ENCODE results near the gene ZNF32. TPM values are rescaled to one million over a fixed set of nuclear protein-coding genes. Genes with fewer than 3 reads are reported as not detected.

The ZNF32 gene
- total RNA-seq, 1 experiment from 2014 or later = 13.0 TPM

GRCh38 chr10:43619368-43619767 lies 29.3 kb downstream of the ZNF32 start:
- intact Hi-C loops (cut with micrococcal nuclease) = no loop called here
- H3K36me3 Mint-ChIP-seq (ENCODE audit: insufficient read depth, unreplicated experiment) = peaks cover 25% of the 10 kb centered on the region
- H3K27ac Mint-ChIP-seq (ENCODE audit: low read depth, unreplicated experiment) = no peak overlapping the region
- ChIA-PET CTCF (no interaction called here), POLR2A (no interaction called here)
- peaks cover 10% of the 10 kb centered on the region for H3K4me1 Mint-ChIP-seq (ENCODE audit: insufficient read depth, unreplicated experiment)
- H3K9me3 Mint-ChIP-seq (ENCODE audit: unreplicated experiment) = peaks cover 23% of the 10 kb centered on the region
- no peaks in the 10 kb centered on the region for H3K27me3 Mint-ChIP-seq (ENCODE audit: insufficient read depth, unreplicated experiment)
- no peak overlapping the region for H3K4me3 Mint-ChIP-seq (ENCODE audit: unreplicated experiment)
- BruUV-seq (replicated peaks) = no TSS peak
- TF ChIP-seq, protein P1, sequence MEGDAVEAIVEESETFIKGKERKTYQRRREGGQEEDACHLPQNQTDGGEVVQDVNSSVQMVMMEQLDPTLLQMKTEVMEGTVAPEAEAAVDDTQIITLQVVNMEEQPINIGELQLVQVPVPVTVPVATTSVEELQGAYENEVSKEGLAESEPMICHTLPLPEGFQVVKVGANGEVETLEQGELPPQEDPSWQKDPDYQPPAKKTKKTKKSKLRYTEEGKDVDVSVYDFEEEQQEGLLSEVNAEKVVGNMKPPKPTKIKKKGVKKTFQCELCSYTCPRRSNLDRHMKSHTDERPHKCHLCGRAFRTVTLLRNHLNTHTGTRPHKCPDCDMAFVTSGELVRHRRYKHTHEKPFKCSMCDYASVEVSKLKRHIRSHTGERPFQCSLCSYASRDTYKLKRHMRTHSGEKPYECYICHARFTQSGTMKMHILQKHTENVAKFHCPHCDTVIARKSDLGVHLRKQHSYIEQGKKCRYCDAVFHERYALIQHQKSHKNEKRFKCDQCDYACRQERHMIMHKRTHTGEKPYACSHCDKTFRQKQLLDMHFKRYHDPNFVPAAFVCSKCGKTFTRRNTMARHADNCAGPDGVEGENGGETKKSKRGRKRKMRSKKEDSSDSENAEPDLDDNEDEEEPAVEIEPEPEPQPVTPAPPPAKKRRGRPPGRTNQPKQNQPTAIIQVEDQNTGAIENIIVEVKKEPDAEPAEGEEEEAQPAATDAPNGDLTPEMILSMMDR (IDR thresholded peaks at IDR 0.05; ENCODE audit: unreplicated experiment) = no peak
- DNase-seq (ENCODE audit: unreplicated experiment) = no peak

- intact Hi-C loops (cut with micrococcal nuclease) = no loop called here
- DNase-seq (ENCODE audit: unreplicated experiment) = no peak
- Mint-ChIP-seq H3K27me3 (ENCODE audit: insufficient read depth, unreplicated experiment) (no peaks in the 10 kb centered on the region), H3K9me3 (ENCODE audit: unreplicated experiment) (peaks cover 23% of the 10 kb centered on the region), H3K36me3 (ENCODE audit: insufficient read depth, unreplicated experiment) (peaks cover 48% of the 10 kb centered on the region), H3K27ac (ENCODE audit: low read depth, unreplicated experiment) (no peak overlapping the region), H3K4me3 (ENCODE audit: unreplicated experiment) (no peak overlapping the region), H3K4me1 (ENCODE audit: insufficient read depth, unreplicated experiment) (peaks cover 7% of the 10 kb centered on the region)
- CTCF ChIA-PET = interaction anchor here (0.6 kb wide), 1 partner anchor 404 kb away, joined by 4 read pairs; no protein-coding TSS in a partner anchor
- TSS peak; percentile 6 for BruUV-seq (replicated peaks)
- TF ChIP-seq, protein P1 (IDR thresholded peaks at IDR 0.05; ENCODE audit: unreplicated experiment) = no peak
- POLR2A ChIA-PET = interaction anchor here (0.6 to 0.7 kb wide), 2 partner anchors 25 to 450 kb away, joined by 3 to 5 read pairs; no protein-coding TSS in a partner anchor
Measured at GRCh38 chr10:43616697-43617370, 31.8 kb downstream of the ZNF32 start.

DNA sequence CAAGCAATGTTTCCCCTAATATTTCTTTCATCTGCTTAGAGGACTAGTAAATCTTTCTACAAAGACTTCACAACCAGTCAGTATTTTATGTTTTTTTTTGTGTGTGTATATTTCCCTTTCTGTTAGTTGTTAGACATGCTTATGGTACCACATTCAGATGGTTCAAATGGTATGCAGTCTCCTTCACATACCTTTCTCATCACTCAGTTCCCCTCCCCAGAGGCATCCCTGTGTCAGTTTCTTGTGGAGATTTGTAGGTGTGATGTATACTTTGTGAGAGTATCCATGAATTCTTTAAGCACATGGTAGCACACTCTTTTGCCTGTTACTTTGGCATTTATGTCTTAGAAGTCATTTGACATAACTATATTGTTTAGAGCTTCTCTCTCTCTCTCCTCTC lies 38.0 kb downstream of the ZNF32 start:
- H3K9me3 Mint-ChIP-seq (ENCODE audit: unreplicated experiment) = peaks cover 22% of the 10 kb centered on the region
- peaks cover 24% of the 10 kb centered on the region for H3K4me1 Mint-ChIP-seq (ENCODE audit: insufficient read depth, unreplicated experiment)
- TF ChIP-seq, protein P1 (IDR thresholded peaks at IDR 0.05; ENCODE audit: unreplicated experiment) = no peak
- ChIA-PET CTCF (no interaction called here), POLR2A (no interaction called here)
- intact Hi-C loops (cut with micrococcal nuclease) = no loop called here
- no peak for DNase-seq (ENCODE audit: unreplicated experiment)
- H3K4me3 Mint-ChIP-seq (ENCODE audit: unreplicated experiment) = no peak overlapping the region
- no TSS peak for BruUV-seq (replicated peaks)
- no peaks in the 10 kb centered on the region for H3K27me3 Mint-ChIP-seq (ENCODE audit: insufficient read depth, unreplicated experiment)
- no peak overlapping the region for H3K27ac Mint-ChIP-seq (ENCODE audit: low read depth, unreplicated experiment)
- peaks cover 66% of the 10 kb centered on the region for H3K36me3 Mint-ChIP-seq (ENCODE audit: insufficient read depth, unreplicated experiment)

- peak overlapping the region; percentile 64 for H3K27ac Mint-ChIP-seq (ENCODE audit: low read depth, unreplicated experiment)
- BruUV-seq (replicated peaks) = no TSS peak
- H3K9me3 Mint-ChIP-seq (ENCODE audit: unreplicated experiment) = peaks cover 14% of the 10 kb centered on the region
- no peak for DNase-seq (ENCODE audit: unreplicated experiment)
- peaks cover 38% of the 10 kb centered on the region for H3K36me3 Mint-ChIP-seq (ENCODE audit: insufficient read depth, unreplicated experiment)
- no peaks in the 10 kb centered on the region for H3K27me3 Mint-ChIP-seq (ENCODE audit: insufficient read depth, unreplicated experiment)
- intact Hi-C loops (cut with micrococcal nuclease) = loop anchor here (5.0 kb wide), 1 partner anchor 35 kb away; the partner anchor contains the start of gene ZNF239
- ChIA-PET POLR2A (interaction anchor here (0.6 to 0.9 kb wide), 3 partner anchors 14 to 42 kb away, joined by 3 read pairs; partner anchors contain the start of gene ZNF32), CTCF (interaction anchor here (0.5 to 0.9 kb wide), 3 partner anchors 27 to 314 kb away, joined by 3 to 4 read pairs (median 3); no protein-coding TSS in a partner anchor)
- TF ChIP-seq, protein P1 (IDR thresholded peaks at IDR 0.05; ENCODE audit: unreplicated experiment) = no peak
- peak overlapping the region; percentile 78 for H3K4me3 Mint-ChIP-seq (ENCODE audit: unreplicated experiment)
- peaks cover 17% of the 10 kb centered on the region for H3K4me1 Mint-ChIP-seq (ENCODE audit: insufficient read depth, unreplicated experiment)
Measured at GRCh38 chr10:43607199-43607573, 41.5 kb downstream of the ZNF32 start.

Measured in MCF 10A (cell line).